Fibroblast of skin of scalp (primary cell): ENCODE results near the gene ZNF487.
A peak's percentile ranks its signal among the peaks of the same experiment; 100 is the strongest.
"Not testable (repeated sequence)": the region's sequence is repeated elsewhere in the genome, so short reads cannot be mapped to it uniquely, and the experiment has no call there.

Experiments
- DNase-seq: peaks from one replicate; pipeline ENCODE4 v3.0.0-alpha.2; 2013

Gene ZNF487

GRCh38 chr10:43440463-43441134 lies 3.7 kb downstream of the ZNF487 start:
- DNase-seq: no peak

GRCh38 chr10:43444323-43444722 lies 7.4 kb downstream of the ZNF487 start:
- no peak for DNase-seq

GRCh38 chr10:43444897-43445466 lies 8.1 kb downstream of the ZNF487 start:
- no peak for DNase-seq

GRCh38 chr10:43446219-43447017 lies 9.5 kb downstream of the ZNF487 start:
- DNase-seq: not testable (repeated sequence)

GRCh38 chr10:43448742-43449141 lies 11.8 kb downstream of the ZNF487 start:
- no peak for DNase-seq

- no peak for DNase-seq
Measured at GRCh38 chr10:43452356-43452914, 15.5 kb downstream of the ZNF487 start.

- no peak for DNase-seq
Measured at GRCh38 chr10:43453266-43453831, 16.4 kb downstream of the ZNF487 start.

GRCh38 chr10:43454025-43454424 lies 17.1 kb downstream of the ZNF487 start:
- DNase-seq: not testable (repeated sequence)

GRCh38 chr10:43456561-43456960 lies 19.6 kb downstream of the ZNF487 start:
- DNase-seq: not testable (repeated sequence)

GRCh38 chr10:43458227-43458626 lies 21.3 kb downstream of the ZNF487 start:
- no peak for DNase-seq

- peak; percentile 79 for DNase-seq
Measured at GRCh38 chr10:43461950-43462349, 25.0 kb downstream of the ZNF487 start.

GRCh38 chr10:43465086-43465735 lies 28.3 kb downstream of the ZNF487 start:
- not testable (repeated sequence) for DNase-seq

- not testable (repeated sequence) for DNase-seq
Measured at GRCh38 chr10:43465736-43466120, 28.8 kb downstream of the ZNF487 start.

- DNase-seq: no peak
Measured at GRCh38 chr10:43471146-43471545, 34.2 kb downstream of the ZNF487 start.

- no peak for DNase-seq
Measured at GRCh38 chr10:43471935-43472720, 35.2 kb downstream of the ZNF487 start.

- DNase-seq: peak; percentile 80
Measured at GRCh38 chr10:43479275-43479674, 42.4 kb downstream of the ZNF487 start.

- DNase-seq: no peak
Measured at GRCh38 chr10:43482319-43483078, 45.6 kb downstream of the ZNF487 start.

GRCh38 chr10:43491855-43492254 lies 54.9 kb downstream of the ZNF487 start:
- no peak for DNase-seq

GRCh38 chr10:43502931-43503330 lies 66.0 kb downstream of the ZNF487 start:
- DNase-seq: no peak

GRCh38 chr10:43524434-43525247 lies 87.7 kb downstream of the ZNF487 start:
- DNase-seq: no peak
